HG03521 (cell line): ENCODE measurements around the gene CA10.

Experiments used
- ATAC-seq: cut with Tn5 transposase; IDR thresholded peaks from one replicate; pipeline ENCODE4 v1.9.1; 2021; ENCODE audit warnings: mild to moderate bottlenecking, moderate library complexity; ENCODE audit not compliant: unreplicated experiment

The CA10 gene

GRCh38 chr17:52158450-52159042 lies at the start of gene CA10:
CA10 (minus strand) TSS chr17:52158714.
- ATAC-seq: no peak

GRCh38 chr17:52207796-52208195 lies 49.3 kb upstream of the CA10 start:
- no peak for ATAC-seq

GRCh38 chr17:52202520-52203080 lies 44.1 kb upstream of the CA10 start:
- ATAC-seq: no peak

DNA sequence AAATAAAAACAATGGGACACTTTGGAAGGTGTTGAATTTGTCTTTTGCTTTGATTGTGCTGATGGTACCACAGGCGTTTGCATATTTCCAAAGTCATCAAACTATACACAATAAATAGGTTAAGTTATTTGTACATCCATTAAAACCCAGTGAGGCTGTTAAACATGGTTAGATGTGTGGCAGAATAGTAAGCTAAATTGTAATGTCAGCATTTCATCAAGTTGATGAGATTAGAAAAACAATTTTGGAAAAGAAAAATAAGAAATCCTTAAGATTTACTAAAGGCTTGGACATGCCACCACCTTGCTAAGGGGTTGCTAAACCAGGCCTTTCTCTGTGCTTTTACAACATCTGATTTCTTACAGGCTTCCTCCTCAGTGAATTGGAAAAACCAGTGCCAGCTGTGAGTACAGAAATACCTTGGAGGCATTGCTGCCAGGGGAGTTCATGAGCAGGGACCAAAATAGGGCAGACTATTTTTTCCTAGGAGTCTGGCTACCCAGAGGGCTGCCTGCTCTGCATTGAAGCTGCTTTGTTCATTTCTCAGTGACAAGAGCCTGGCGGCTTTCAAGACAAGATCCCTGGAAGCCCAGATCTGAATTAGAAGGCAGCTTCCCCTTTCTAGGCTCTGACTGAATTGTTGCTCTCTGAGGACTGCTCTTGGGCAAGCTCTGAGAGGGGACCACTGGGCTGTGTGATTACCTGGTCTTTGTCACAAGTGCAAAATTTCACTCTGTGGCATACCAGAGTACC lies 43.4 kb upstream of the CA10 start:
- ATAC-seq: no peak

- ATAC-seq: no peak
Observed at GRCh38 chr17:52191491-52191890, 33.0 kb upstream of the CA10 start.

DNA sequence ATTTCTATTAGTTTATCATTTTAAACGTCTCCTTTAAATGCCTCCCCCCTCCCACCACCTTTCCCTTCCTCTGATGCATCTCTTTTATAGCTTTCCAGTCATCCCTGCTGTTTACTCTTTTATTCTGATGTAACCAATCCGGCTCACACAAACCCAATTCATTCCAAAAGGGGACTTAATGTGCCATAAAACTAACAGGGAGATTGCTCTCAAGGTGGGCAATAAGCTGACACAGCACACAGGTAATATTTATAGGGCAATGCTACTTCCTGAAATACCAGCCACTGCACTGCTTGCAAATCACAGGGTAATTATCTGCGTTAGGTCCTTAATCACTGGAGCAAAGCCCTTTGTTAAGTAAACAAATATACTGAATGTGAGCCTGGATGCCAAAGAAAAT lies 23.3 kb upstream of the CA10 start:
- no peak for ATAC-seq

GRCh38 chr17:52178012-52178411 lies 19.5 kb upstream of the CA10 start:
- no peak for ATAC-seq

- no peak for ATAC-seq
Observed at GRCh38 chr17:52170963-52171572, 12.6 kb upstream of the CA10 start.

DNA sequence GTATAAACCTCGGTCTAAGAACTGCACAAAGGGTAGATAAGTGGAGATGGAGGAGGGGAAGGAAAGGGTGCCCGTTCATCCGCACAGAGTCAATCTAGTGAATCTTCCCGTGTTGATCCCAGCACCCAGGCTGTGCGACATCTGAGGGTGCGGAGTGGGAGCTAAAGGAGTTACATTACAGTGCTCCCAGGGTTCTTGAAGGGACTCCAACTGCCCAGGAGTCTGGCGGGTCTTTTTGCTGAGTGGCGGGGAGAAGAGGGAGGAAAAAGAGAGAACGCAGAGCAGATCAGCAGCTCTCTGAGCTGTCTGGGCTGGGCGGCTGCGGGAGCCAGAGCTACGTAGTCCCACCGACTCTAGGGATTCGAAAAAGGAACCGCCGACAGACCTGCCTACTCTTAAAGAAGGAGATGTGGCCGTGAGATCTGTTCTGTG lies 1.6 kb upstream of the CA10 start:
- ATAC-seq: no peak

- no peak for ATAC-seq
Observed at GRCh38 chr17:52159246-52160135, 977 bp upstream of the CA10 start.

- no peak for ATAC-seq
Observed at GRCh38 chr17:52157603-52158449, 688 bp downstream of the CA10 start.

GRCh38 chr17:52156576-52157570 lies 1.6 kb downstream of the CA10 start:
- ATAC-seq: no peak

DNA sequence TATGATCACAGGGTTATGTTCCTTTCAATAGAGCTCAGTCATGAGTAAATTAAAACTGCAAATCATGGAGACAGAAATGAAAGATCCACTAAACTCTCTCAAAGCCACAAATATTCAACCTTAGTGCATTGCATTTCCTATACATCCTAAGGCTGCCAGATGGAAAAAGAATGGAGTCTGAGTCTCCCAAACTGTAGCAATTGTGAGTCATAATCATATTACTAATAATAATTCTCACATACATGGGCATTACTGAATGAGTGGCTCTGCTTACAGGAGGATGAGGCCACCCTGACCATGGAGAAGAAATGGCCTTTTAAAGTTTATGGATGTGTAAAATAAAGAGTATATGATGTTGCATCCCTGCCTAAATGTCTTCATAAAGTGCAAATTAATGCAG lies 3.2 kb downstream of the CA10 start:
- ATAC-seq: no peak

GRCh38 chr17:52154466-52154865 lies 4.0 kb downstream of the CA10 start:
- ATAC-seq: no peak

GRCh38 chr17:52150935-52151334 lies 7.6 kb downstream of the CA10 start:
- no peak for ATAC-seq

DNA sequence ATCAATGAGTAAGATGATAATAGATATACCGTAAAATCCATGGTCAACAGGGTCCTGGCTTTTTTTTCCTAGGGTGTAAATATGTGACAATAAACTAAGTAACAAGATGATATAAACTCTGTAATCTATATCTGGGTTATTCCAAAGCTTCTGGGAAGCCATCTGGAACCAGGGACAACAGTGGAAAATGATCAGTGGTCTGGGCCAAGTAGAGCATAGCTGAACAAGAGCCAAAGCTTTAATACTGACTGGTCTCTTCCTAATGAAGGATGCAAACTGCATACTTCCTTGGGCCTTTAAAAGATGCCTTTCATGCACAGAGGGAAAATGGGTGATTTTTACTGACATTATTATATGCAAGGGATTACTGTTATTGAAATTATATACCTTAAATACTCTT lies 8.9 kb downstream of the CA10 start:
- no peak for ATAC-seq

GRCh38 chr17:52148969-52149351 lies 9.6 kb downstream of the CA10 start:
- no peak for ATAC-seq

DNA sequence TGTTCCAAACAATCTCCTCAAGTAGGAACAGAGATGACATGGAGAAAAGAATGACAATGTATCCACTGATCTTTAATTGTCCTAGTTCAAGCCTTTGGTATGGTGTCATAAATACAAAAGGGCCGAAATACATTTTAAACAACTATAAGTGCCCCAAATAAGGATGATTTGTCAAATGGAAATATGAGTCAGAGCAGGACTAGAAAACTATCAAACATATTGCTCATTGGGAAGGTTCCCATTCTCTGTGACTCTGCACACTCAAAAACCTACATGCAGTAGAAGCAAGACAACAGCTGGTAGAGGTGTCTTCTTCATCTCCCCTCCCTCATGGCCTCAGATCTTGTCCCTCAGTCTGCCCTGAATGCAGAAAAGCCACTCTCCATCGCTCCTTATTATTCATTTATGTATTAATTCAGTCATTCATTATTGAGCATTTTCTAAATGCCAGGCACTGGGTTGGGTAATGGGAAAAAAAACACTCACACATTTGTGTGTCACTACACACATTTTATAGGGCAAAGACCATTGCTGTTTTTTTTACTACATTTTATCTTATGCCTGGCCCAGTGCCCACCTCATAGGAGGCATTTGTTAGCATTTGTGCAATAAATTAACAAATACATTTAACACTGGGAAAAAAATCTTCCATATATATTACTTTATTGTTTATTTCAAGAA lies 10.1 kb downstream of the CA10 start:
- no peak for ATAC-seq
